Glutamatergic neuron (in vitro differentiated cells): ENCODE results near the gene IKBKE. TPM values are rescaled to one million over a fixed set of nuclear protein-coding genes. Genes with fewer than 3 reads are reported as not detected.

ENCODE experiments used
- DNase-seq: peaks from one replicate; pipeline ENCODE4 v3.0.0; 2022
- H3K27ac Mint-ChIP-seq: one replicate; pipeline ENCODE4 v1.8.0; 2020; ENCODE audit warnings: mild to moderate bottlenecking, mixed read lengths, inconsistent platforms; ENCODE audit not compliant: unreplicated experiment
- H3K27me3 Mint-ChIP-seq: one replicate; pipeline ENCODE4 v1.8.0; 2020; ENCODE audit warnings: mild to moderate bottlenecking, moderate library complexity, mixed read lengths, inconsistent platforms; ENCODE audit not compliant: unreplicated experiment
- H3K36me3 Mint-ChIP-seq: one replicate; pipeline ENCODE4 v1.8.0; 2020; ENCODE audit warnings: mild to moderate bottlenecking, mixed read lengths, inconsistent platforms; ENCODE audit not compliant: unreplicated experiment
- H3K4me1 Mint-ChIP-seq: one replicate; pipeline ENCODE4 v1.8.0; 2020; ENCODE audit warnings: mild to moderate bottlenecking, low read depth, mixed read lengths, inconsistent platforms; ENCODE audit not compliant: unreplicated experiment
- H3K4me3 Mint-ChIP-seq: one replicate; pipeline ENCODE4 v1.8.0; 2020; ENCODE audit warnings: mild to moderate bottlenecking, mixed read lengths, inconsistent platforms; ENCODE audit not compliant: unreplicated experiment
- H3K9me3 Mint-ChIP-seq: one replicate; pipeline ENCODE4 v1.8.0; 2020; ENCODE audit warnings: mild to moderate bottlenecking, moderate library complexity, mixed read lengths, inconsistent platforms; ENCODE audit not compliant: unreplicated experiment
- CTCF ChIP-seq: fragments of 200-600 bp; sonication (generic); IDR thresholded peaks from one replicate; pipeline ENCODE4 v1.5.0; 2021; ENCODE audit not compliant: partially characterized antibody, unreplicated experiment
- total RNA-seq: library from RNA; stranded (reverse); fragmentation: NEBNext Ultra II Directional; extraction: Animal tissue kit (Norgen Biotek cat#: 25700); gene quantifications from one replicate; pipeline ENCODE4 v1.2.1, GENCODE V29; 2021; ENCODE audit not compliant: unreplicated experiment

IKBKE gene
- total RNA-seq, 1 donor from 2014 or later = 0.20 TPM

DNA sequence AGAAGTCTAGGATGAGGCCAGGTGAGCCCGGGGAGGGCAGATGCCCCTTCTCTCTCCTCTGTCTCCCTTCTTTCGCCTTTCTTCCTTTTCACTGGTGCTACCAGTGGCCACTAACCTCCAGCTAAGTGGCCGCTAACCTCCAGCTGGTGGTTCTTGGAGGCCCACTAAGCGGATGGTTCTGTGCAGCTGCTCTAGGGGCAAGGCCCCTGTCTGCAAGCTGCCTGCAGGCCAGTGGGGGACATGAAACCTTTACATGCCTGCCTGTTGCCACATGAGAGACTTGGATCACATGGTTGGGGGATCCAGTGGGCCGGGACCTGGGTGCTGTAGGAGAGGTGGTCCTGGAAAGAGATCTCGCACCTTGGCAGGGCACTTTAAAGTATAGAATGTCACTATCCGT is 17.7 kb downstream of the IKBKE start:
- no peak overlapping the region for H3K4me3 Mint-ChIP-seq
- H3K27ac Mint-ChIP-seq = no peak overlapping the region
- peaks cover 4% of the 10 kb centered on the region for H3K27me3 Mint-ChIP-seq
- no peak for DNase-seq
- no peaks in the 10 kb centered on the region for H3K36me3 Mint-ChIP-seq
- peaks cover 8% of the 10 kb centered on the region for H3K4me1 Mint-ChIP-seq
- no peaks in the 10 kb centered on the region for H3K9me3 Mint-ChIP-seq
- TF ChIP-seq CTCF = no peak

GRCh38 chr1:206488466-206488865 is 18.2 kb downstream of the IKBKE start:
- Mint-ChIP-seq H3K4me3 (no peak overlapping the region), H3K4me1 (peaks cover 8% of the 10 kb centered on the region), H3K27ac (no peak overlapping the region), H3K36me3 (no peaks in the 10 kb centered on the region), H3K9me3 (no peaks in the 10 kb centered on the region), H3K27me3 (peaks cover 3% of the 10 kb centered on the region)
- no peak for TF ChIP-seq CTCF
- no peak for DNase-seq

DNA sequence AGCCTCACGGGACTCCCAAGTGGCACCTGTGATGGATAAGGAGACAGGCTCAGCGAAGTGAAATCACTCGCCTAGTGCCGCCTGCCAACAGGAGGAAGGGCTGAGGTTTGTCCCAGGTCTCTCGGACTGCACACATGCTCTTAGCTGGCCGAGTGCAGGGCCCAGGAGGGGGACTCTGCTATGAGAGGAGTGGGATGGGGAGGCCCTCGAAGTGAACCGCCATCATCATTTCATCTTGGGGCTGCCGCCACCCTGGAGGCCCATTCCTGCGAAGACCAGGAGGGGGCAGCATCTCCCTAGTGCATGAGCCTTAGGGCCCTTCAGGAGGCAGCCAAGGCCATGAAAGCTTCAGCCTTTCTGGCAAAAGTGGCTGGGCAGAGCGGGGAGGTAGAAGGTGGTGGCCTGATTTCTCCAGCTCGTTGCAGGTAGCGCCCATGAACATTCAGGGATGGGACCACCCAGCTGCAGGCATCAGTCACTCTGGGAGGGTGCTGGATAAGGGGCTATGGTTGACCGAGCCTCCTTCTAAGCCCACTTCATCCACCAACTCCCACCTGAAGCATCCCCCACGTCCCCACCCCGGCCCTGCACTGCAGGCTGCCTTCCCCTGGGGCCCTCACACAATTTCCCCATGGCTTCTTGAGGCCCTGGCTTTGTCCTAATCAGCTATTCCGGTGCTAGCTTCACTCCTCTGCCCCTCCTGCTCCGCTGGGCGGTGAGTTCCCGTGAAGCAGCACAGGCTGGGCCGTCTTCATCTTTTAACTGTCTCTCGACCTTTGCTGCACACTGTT is 19.9 kb downstream of the IKBKE start:
- Mint-ChIP-seq H3K4me1 (peaks cover 8% of the 10 kb centered on the region), H3K36me3 (no peaks in the 10 kb centered on the region), H3K4me3 (no peak overlapping the region), H3K9me3 (no peaks in the 10 kb centered on the region), H3K27ac (no peak overlapping the region), H3K27me3 (peaks cover 5% of the 10 kb centered on the region)
- peak; percentile 93 for DNase-seq
- TF ChIP-seq CTCF = peak; percentile 88

- H3K27me3 Mint-ChIP-seq = peaks cover 5% of the 10 kb centered on the region
- no peak for TF ChIP-seq CTCF
- no peak overlapping the region for H3K4me3 Mint-ChIP-seq
- H3K27ac Mint-ChIP-seq = no peak overlapping the region
- DNase-seq = no peak
- H3K4me1 Mint-ChIP-seq = peaks cover 8% of the 10 kb centered on the region
- H3K9me3 Mint-ChIP-seq = no peaks in the 10 kb centered on the region
- no peaks in the 10 kb centered on the region for H3K36me3 Mint-ChIP-seq
Observed at GRCh38 chr1:206490771-206491405, 20.6 kb downstream of the IKBKE start.

- Mint-ChIP-seq H3K9me3 (no peaks in the 10 kb centered on the region), H3K36me3 (no peaks in the 10 kb centered on the region), H3K27me3 (peaks cover 5% of the 10 kb centered on the region), H3K27ac (no peak overlapping the region), H3K4me1 (peaks cover 11% of the 10 kb centered on the region), H3K4me3 (no peak overlapping the region)
- TF ChIP-seq CTCF = no peak
- no peak for DNase-seq
Observed at GRCh38 chr1:206491616-206492015, 21.3 kb downstream of the IKBKE start.
